GM21423 (cell line): ENCODE data around the gene RPS6KB2.
"Not testable (repeated sequence)": the region's sequence is repeated elsewhere in the genome, so short reads cannot be mapped to it uniquely, and the experiment has no call there.

Experiments
- ATAC-seq: cut with Tn5 transposase; IDR thresholded peaks from one replicate; pipeline ENCODE4 v1.9.1; 2021; ENCODE audit warnings: mild to moderate bottlenecking, moderate library complexity; ENCODE audit not compliant: unreplicated experiment

The RPS6KB2 gene

GRCh38 chr11:67397536-67397935 lies 30.8 kb upstream of the RPS6KB2 start:
- ATAC-seq: no peak

- no peak for ATAC-seq
Measured at GRCh38 chr11:67397986-67398660, 30.2 kb upstream of the RPS6KB2 start.

GRCh38 chr11:67398661-67399563 lies 29.4 kb upstream of the RPS6KB2 start:
- ATAC-seq: no peak

GRCh38 chr11:67400251-67400941 lies 27.9 kb upstream of the RPS6KB2 start:
- ATAC-seq: no peak

GRCh38 chr11:67400942-67401494 lies 27.3 kb upstream of the RPS6KB2 start:
- peak; percentile 13 for ATAC-seq

GRCh38 chr11:67401495-67402191 lies 26.7 kb upstream of the RPS6KB2 start, which contains the start of gene PPP1CA:
Gene PPP1CA, minus strand, starts transcription at chr11:67401858. Its CDS starts 76 bp downstream, at chr11:67401782.
- ATAC-seq: peak; percentile 51

GRCh38 chr11:67402192-67402839 lies 26.0 kb upstream of the RPS6KB2 start:
- not testable (repeated sequence) for ATAC-seq

GRCh38 chr11:67403085-67403484 lies 25.2 kb upstream of the RPS6KB2 start:
- not testable (repeated sequence) for ATAC-seq

GRCh38 chr11:67404515-67405195 lies 23.6 kb upstream of the RPS6KB2 start:
- no peak for ATAC-seq

GRCh38 chr11:67405196-67405567 lies 23.1 kb upstream of the RPS6KB2 start:
- ATAC-seq: no peak

GRCh38 chr11:67405688-67406339 lies 22.5 kb upstream of the RPS6KB2 start:
- ATAC-seq: no peak

GRCh38 chr11:67406420-67406968 lies 21.8 kb upstream of the RPS6KB2 start:
- no peak for ATAC-seq

- no peak for ATAC-seq
Measured at GRCh38 chr11:67406969-67407687, 21.2 kb upstream of the RPS6KB2 start.

GRCh38 chr11:67407688-67408163 lies 20.6 kb upstream of the RPS6KB2 start:
- no peak for ATAC-seq

GRCh38 chr11:67408437-67409200 lies 19.7 kb upstream of the RPS6KB2 start:
- no peak for ATAC-seq

GRCh38 chr11:67409261-67409666 lies 19.0 kb upstream of the RPS6KB2 start:
- ATAC-seq: peak; percentile 66

- ATAC-seq: no peak
Measured at GRCh38 chr11:67409781-67410368, 18.4 kb upstream of the RPS6KB2 start.
